ENCODE results near the gene OSM.

The OSM gene

DNA sequence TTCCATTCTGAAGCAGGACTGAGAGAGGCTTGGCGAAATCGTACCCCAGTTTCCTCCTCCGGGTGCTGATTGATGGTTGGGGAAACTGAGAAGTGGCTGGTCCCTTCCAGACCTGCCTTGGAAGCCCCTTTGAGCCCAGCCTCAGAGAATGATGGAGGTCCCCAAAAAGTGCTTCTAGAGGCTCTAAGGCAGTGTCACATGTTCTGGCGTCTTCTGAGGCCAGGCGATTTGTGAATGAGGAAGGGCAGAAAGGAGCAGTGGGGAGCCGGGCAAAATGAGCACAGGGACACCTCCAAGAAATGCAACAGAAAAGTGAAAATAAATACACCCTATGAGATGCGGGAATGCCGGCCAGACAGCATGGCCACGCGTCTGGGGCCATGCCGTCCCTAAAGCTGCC lies 19.1 kb downstream of the OSM start:
- Histone ChIP-seq H3K9me3 (ENCODE audit: control insufficient read depth, insufficient read depth, low read length) (no peaks in the 10 kb centered on the region), H3K27ac (ENCODE audit: low read depth, low read length) (no peak overlapping the region), H3K4me1 (ENCODE audit: control insufficient read depth, insufficient read depth, low read length) (peaks cover under 1% of the 10 kb centered on the region; the same call in 1 of the 2 replicates), H3K9ac (ENCODE audit: low read depth, low read length) (no peak overlapping the region), H3K36me3 (ENCODE audit: control insufficient read depth, insufficient read depth, low read length) (peaks cover 8% of the 10 kb centered on the region; the same call in 1 of the 2 replicates), H3K4me3 (ENCODE audit: low read depth, low read length) (no peak overlapping the region), H3K27me3 (ENCODE audit: control insufficient read depth, insufficient read depth, low read length) (no peaks in the 10 kb centered on the region)

DNA sequence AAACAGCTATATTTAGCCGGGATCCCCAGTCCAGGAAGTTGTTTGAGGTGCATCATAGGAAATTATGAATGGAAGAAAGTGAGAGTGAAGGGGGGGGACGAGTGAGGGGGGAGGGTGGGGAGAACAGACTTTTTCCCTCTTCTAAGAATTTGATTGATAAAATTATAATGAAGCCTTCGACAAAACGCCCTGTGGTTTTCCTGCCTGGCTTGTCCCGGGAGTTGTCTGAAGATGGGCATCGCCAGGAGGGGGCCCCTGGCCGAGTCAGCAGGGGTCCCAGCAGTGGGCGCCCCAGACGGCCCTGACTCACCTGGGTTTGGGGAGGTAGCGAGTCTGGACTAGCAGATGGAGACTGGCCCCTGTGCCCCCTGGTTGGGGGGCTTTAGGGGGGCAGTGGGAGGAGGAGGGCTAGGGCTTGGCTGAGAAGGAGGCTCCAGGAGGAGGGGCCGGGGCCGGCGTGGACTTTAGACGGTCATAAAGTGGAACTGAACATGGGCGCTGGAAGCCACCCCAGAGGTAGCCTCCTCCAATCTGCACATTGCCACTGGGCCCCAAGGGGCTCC lies 19.8 kb downstream of the OSM start:
- Histone ChIP-seq H3K27me3 (ENCODE audit: control insufficient read depth, insufficient read depth, low read length) (no peaks in the 10 kb centered on the region), H3K36me3 (ENCODE audit: control insufficient read depth, insufficient read depth, low read length) (peaks cover 8% of the 10 kb centered on the region; the same call in 1 of the 2 replicates)

DNA sequence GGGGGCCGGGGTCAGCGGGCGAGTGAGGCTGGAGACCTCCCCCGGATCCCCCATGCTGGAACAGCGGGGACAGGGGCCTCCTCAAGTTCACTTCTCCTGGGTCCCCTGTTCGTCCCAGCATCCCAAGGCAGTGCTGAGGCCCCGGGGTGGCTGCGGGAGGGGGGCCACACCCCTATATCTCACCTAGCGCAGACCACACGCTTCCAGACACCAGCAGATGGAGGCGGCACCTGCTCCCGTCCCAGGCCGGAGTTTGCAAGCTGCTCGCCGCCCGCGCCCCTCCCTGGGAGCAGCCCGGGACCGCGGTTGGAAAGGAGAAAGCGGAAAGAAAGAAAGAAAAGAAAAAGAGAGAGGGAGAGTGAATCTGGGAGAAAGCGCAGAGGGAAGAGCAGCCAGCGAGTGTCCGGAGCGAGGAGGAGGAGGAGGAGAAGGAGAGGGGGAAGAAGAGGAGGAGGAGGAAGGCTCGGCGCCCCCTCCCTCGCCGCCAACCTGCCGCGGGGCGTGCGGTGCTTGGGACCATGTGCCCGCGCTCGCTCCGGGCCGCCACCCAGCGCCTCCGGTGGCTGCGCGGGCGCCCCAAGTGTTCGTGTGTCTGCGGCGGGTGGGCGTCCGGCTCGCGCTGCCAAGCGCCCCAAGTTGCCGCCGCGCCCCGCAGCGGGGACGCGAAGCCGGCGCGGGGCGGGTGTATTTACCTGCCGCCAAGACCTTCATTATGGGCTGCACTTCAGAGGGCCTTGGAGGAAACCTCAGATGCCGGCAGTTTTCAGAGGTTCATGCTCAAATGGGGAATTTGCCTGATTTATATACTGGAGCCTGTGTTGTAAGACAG lies 20.5 kb downstream of the OSM start, which contains the start of gene LIF:
LIF (minus strand) TSS at position 775 of the 829 bp plus-strand sequence; CDS start at position 711, 64 bp downstream.
- no peaks in the 10 kb centered on the region for H3K27me3 ChIP-seq (ENCODE audit: control insufficient read depth, insufficient read depth, low read length)
- no peaks in the 10 kb centered on the region for H3K9me3 ChIP-seq (ENCODE audit: control insufficient read depth, insufficient read depth, low read length)
- peaks cover 8% of the 10 kb centered on the region; the same call in 1 of the 2 replicates for H3K36me3 ChIP-seq (ENCODE audit: control insufficient read depth, insufficient read depth, low read length)
- H3K9ac ChIP-seq (ENCODE audit: low read depth, low read length), result peak within 1 kb of the TSS; percentile 67; the same call in 1 of the 2 replicates
- H3K27ac ChIP-seq (ENCODE audit: low read depth, low read length), result peak within 1 kb of the TSS; percentile 42
- H3K4me3 ChIP-seq (ENCODE audit: low read depth, low read length), result peak within 1 kb of the TSS; percentile 77
- H3K4me1 ChIP-seq (ENCODE audit: control insufficient read depth, insufficient read depth, low read length), result no peaks in the 10 kb centered on the region; the same call in 1 of the 2 replicates

More for the DNA sequence above, 19.8 kb downstream of the OSM start:
- Histone ChIP-seq H3K4me3 (ENCODE audit: low read depth, low read length) (peak overlapping the region; percentile 77), H3K4me1 (ENCODE audit: control insufficient read depth, insufficient read depth, low read length) (no peaks in the 10 kb centered on the region; the same call in 1 of the 2 replicates), H3K9ac (ENCODE audit: low read depth, low read length) (peak overlapping the region; percentile 67; the same call in 1 of the 2 replicates), H3K27ac (ENCODE audit: low read depth, low read length) (no peak overlapping the region), H3K9me3 (ENCODE audit: control insufficient read depth, insufficient read depth, low read length) (no peaks in the 10 kb centered on the region)

DNA sequence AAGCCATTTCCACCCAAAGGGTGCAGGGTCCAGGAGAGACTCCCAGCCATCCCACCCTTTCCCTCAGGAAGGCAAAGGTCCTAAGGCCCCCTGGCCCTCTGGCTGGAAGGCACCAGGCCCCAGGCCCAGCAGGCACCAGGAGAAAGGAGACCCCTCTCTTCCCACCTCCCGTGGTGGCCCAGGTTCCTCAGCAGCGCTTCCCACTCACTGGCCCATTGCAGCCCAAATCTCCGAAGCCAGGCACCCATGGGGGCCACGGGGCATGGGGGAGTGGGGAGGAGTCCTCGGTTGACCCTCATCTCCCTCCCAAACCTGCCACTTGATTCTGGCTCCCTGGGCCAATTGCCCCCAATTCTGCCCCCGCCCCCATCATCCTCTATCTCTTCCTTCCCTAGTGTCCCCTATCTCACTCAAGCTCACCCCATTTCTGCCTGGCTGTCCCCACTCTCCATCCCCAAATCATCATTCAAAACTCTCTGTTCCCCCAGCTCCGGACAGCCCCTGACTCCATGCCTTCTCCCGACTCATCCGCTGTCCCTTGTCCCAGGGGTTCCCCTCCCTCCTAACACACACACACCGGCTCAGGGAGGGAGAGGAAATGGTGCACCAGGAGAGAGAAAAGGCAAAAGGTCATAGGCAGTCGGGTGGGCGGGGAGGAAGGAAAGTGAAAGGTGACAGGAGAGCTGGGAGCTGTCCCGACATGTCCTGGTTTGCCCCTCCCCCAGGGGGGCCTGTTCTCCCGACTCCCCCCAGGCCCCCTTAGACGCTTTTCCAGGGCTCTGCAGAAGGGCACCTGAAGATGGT lies 21.3 kb downstream of the OSM start:
- peak overlapping the region; percentile 77 for H3K4me3 ChIP-seq (ENCODE audit: low read depth, low read length)
- H3K27ac ChIP-seq (ENCODE audit: low read depth, low read length), result peak overlapping the region; percentile 42

DNA sequence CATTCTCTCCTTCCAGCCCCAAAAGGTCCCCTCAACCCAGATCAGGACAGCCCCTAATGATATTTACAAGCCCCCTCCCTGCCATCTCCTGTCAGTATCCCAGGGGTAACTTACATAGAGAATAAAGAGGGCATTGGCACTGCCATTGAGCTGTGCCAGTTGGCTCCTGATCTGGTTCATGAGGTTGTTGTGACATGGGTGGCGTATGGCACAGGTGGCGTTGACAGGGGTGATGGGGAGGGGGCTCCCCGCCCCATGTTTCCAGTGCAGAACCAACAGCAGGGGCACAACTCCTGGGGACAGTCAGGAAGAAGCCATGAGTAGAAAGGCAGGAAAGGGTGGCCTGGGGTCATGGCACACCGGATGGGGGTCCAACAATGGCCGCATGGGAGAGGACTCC lies 22.0 kb downstream of the OSM start:
- Histone ChIP-seq H3K4me3 (ENCODE audit: low read depth, low read length) (no peak overlapping the region), H3K27ac (ENCODE audit: low read depth, low read length) (no peak overlapping the region), H3K27me3 (ENCODE audit: control insufficient read depth, insufficient read depth, low read length) (no peaks in the 10 kb centered on the region), H3K9ac (ENCODE audit: low read depth, low read length) (no peak overlapping the region), H3K36me3 (ENCODE audit: control insufficient read depth, insufficient read depth, low read length) (peaks cover 8% of the 10 kb centered on the region; the same call in 1 of the 2 replicates), H3K9me3 (ENCODE audit: control insufficient read depth, insufficient read depth, low read length) (no peaks in the 10 kb centered on the region), H3K4me1 (ENCODE audit: control insufficient read depth, insufficient read depth, low read length) (no peaks in the 10 kb centered on the region; the same call in 1 of the 2 replicates)

More for the DNA sequence above, 21.3 kb downstream of the OSM start:
- Histone ChIP-seq H3K27me3 (ENCODE audit: control insufficient read depth, insufficient read depth, low read length) (no peaks in the 10 kb centered on the region), H3K36me3 (ENCODE audit: control insufficient read depth, insufficient read depth, low read length) (peaks cover 8% of the 10 kb centered on the region; the same call in 1 of the 2 replicates), H3K4me1 (ENCODE audit: control insufficient read depth, insufficient read depth, low read length) (no peaks in the 10 kb centered on the region; the same call in 1 of the 2 replicates), H3K9ac (ENCODE audit: low read depth, low read length) (no peak overlapping the region), H3K9me3 (ENCODE audit: control insufficient read depth, insufficient read depth, low read length) (no peaks in the 10 kb centered on the region)

DNA sequence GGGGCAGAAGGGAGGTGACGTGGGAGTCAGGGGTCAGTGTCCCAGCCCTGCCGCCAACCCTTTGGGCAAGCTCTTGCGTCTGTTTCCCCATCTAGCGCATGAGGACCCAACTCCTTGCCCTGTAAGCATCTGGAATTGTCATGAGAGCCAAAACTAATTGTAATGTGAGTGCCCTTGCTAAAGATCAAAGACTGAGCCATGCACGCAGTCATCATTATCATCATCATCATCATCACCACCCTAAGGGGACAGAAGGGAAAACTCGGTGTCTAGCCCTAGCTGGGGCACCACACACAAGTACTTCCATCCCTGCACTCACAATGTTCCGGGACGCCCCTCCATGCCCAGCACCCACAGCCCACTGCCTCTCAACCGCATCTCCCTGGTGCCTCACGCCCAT lies 22.6 kb downstream of the OSM start:
- Histone ChIP-seq H3K27ac (ENCODE audit: low read depth, low read length) (no peak overlapping the region), H3K4me3 (ENCODE audit: low read depth, low read length) (no peak overlapping the region), H3K27me3 (ENCODE audit: control insufficient read depth, insufficient read depth, low read length) (no peaks in the 10 kb centered on the region), H3K9me3 (ENCODE audit: control insufficient read depth, insufficient read depth, low read length) (no peaks in the 10 kb centered on the region), H3K4me1 (ENCODE audit: control insufficient read depth, insufficient read depth, low read length) (peaks cover under 1% of the 10 kb centered on the region; the same call in 1 of the 2 replicates), H3K36me3 (ENCODE audit: control insufficient read depth, insufficient read depth, low read length) (peaks cover 8% of the 10 kb centered on the region; the same call in 1 of the 2 replicates), H3K9ac (ENCODE audit: low read depth, low read length) (no peak overlapping the region)

DNA sequence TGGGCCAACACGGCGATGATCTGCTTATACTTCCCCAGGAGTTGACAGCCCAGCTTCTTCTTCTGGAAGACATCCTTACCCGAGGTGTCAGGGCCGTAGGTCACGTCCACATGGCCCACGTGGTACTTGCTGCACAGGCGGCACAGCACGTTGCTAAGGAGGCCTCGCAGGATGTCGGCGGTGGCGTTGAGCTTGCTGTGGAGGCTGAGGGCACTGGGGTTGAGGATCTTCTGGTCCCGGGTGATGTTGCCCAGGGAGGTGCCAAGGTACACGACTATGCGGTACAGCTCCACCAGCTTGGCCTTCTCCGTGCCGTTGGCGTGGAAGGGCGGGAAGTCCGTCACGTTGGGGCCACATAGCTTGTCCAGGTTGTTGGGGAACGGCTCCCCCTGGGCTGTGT lies 23.0 kb downstream of the OSM start:
- no peaks in the 10 kb centered on the region for H3K27me3 ChIP-seq (ENCODE audit: control insufficient read depth, insufficient read depth, low read length)
- no peak overlapping the region for H3K4me3 ChIP-seq (ENCODE audit: low read depth, low read length)
- peaks cover 8% of the 10 kb centered on the region; the same call in 1 of the 2 replicates for H3K36me3 ChIP-seq (ENCODE audit: control insufficient read depth, insufficient read depth, low read length)
- no peaks in the 10 kb centered on the region for H3K9me3 ChIP-seq (ENCODE audit: control insufficient read depth, insufficient read depth, low read length)
- no peak overlapping the region for H3K9ac ChIP-seq (ENCODE audit: low read depth, low read length)
- peaks cover 2% of the 10 kb centered on the region; the same call in 1 of the 2 replicates for H3K4me1 ChIP-seq (ENCODE audit: control insufficient read depth, insufficient read depth, low read length)
- H3K27ac ChIP-seq (ENCODE audit: low read depth, low read length), result no peak overlapping the region

DNA sequence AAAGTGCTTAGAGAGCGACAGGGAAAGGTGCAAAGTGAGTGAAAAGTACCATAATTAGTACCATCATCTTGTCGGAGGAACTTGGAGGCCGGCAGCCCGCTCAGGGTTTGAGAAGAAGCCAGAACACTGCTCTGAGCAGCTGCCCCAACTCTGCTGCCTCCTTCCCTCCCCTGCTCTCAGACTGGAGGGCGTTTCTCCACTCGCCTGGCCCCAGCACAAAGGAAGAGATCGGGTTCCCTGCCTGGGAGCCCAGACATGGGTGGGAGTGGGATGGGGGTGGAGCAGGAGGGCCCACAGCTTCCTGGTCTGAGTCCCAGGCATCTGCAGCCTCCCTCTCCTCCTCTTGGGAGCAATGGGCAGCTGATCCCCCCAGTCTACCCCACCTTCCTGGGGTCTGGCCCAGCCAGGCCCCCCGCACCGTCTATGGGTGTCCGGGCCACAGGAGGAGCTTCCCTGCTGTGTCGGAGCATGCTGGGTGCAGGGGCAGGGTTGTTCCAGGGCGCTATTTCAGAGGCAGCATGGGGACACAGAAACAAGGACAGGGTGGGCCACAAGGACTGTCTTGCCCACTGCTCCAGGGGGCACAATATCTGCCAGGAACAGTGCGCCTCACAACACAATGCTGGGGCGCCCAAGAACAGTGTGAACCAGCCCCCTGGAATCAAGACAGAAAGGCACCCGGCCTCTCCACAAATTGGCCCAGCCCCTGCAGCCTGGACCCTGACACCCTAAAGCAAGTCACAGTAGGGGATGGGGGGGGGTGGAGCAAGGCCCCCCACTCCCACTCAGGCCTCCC lies 24.9 kb downstream of the OSM start:
- Histone ChIP-seq H3K27ac (ENCODE audit: low read depth, low read length) (no peak overlapping the region), H3K9ac (ENCODE audit: low read depth, low read length) (no peak overlapping the region), H3K27me3 (ENCODE audit: control insufficient read depth, insufficient read depth, low read length) (no peaks in the 10 kb centered on the region), H3K4me3 (ENCODE audit: low read depth, low read length) (no peak overlapping the region), H3K4me1 (ENCODE audit: control insufficient read depth, insufficient read depth, low read length) (peaks cover 5% of the 10 kb centered on the region; the same call in 1 of the 2 replicates), H3K36me3 (ENCODE audit: control insufficient read depth, insufficient read depth, low read length) (peaks cover 8% of the 10 kb centered on the region; the same call in 1 of the 2 replicates), H3K9me3 (ENCODE audit: control insufficient read depth, insufficient read depth, low read length) (no peaks in the 10 kb centered on the region)

DNA sequence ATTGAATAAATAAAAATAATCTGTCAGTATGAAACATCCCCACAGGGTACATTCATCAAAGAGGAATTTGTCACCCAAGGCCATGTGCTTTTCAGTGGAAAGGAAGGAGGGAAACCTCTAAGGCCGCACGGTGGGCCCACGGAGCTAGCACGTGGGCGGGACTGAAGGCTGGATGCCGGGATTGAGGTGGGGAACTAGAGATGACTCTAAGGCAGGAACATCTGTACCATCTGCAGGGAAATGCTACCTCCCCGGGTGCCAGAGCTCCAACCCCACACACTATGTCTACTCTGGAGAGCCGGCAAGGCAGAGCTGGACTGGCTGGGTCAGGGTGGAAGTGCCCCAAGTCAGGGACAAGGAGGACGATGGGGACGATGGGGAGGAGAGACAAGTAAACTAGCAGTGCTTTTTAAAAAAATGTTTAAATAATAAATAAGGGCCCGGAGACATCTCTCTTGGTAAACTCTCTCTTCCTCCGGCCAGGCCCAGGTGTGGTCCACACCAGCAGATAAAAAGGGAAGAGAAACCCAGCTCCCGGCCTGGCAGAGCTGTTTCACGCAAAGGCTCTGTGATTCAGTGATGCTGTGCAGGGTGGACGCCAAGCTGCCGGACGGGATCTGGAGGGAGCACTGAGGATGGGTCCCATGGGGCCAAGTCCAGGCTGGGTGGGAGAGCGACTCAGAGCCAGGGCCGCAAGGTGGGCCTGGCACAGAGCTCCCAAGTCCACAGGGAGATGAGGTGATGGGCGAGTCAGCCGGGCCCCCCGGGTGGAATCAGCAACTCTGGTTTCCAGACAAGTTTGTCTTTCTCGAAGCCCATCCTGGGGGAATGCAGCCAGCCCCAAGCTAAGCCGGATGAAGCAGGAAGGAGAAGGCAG lies 25.9 kb downstream of the OSM start:
- no peak overlapping the region for H3K9ac ChIP-seq (ENCODE audit: low read depth, low read length)
- H3K4me1 ChIP-seq (ENCODE audit: control insufficient read depth, insufficient read depth, low read length), result peaks cover 11% of the 10 kb centered on the region
- H3K27me3 ChIP-seq (ENCODE audit: control insufficient read depth, insufficient read depth, low read length), result no peaks in the 10 kb centered on the region
- H3K4me3 ChIP-seq (ENCODE audit: low read depth, low read length), result no peak overlapping the region
- H3K36me3 ChIP-seq (ENCODE audit: control insufficient read depth, insufficient read depth, low read length), result peaks cover 8% of the 10 kb centered on the region; the same call in 1 of the 2 replicates
- H3K9me3 ChIP-seq (ENCODE audit: control insufficient read depth, insufficient read depth, low read length), result no peaks in the 10 kb centered on the region
- H3K27ac ChIP-seq (ENCODE audit: low read depth, low read length), result no peak overlapping the region

Data from HUES48 (cell line).